HCT116 (cell line): ENCODE data around the gene SDK1.

ENCODE experiments used
- CEBPB ChIP-seq: IDR thresholded peaks from 2 replicates; pipeline ENCODE4 v1.6.1; 2012; ENCODE audit warnings: low read depth
- EGR1 ChIP-seq: IDR thresholded peaks from 2 replicates; pipeline ENCODE4 v1.6.1; 2012; ENCODE audit warnings: low read depth
- EZH2 ChIP-seq: fragments of 200-600 bp; sonication (generic); IDR thresholded peaks from 2 replicates; pipeline ENCODE4 v1.6.1; 2017; ENCODE audit warnings: antibody characterized with exemption, mixed run types
- EZH2phosphoT487 ChIP-seq: fragments of 200-600 bp; IDR thresholded peaks from 2 replicates; pipeline ENCODE4 v1.6.1; 2018; ENCODE audit warnings: antibody characterized with exemption, borderline replicate concordance
- JUND ChIP-seq: IDR thresholded peaks from 2 replicates; pipeline ENCODE4 v1.6.1; 2012
- POLR2A ChIP-seq: IDR thresholded peaks from 2 replicates; pipeline ENCODE4 v1.7.0; 2011; ENCODE audit warnings: borderline replicate concordance; ENCODE audit not compliant: insufficient read depth, insufficient read length; ENCODE audit errors: extremely low read depth
- POLR2AphosphoS5 ChIP-seq: IDR thresholded peaks from 2 replicates; pipeline ENCODE4 v1.6.1; 2011; ENCODE audit warnings: mild to moderate bottlenecking, low read depth, low read length, moderate library complexity
- SIN3A ChIP-seq: IDR thresholded peaks from 2 replicates; pipeline ENCODE4 v1.6.1; 2012; ENCODE audit warnings: low read depth
- TCF7L2 ChIP-seq: IDR thresholded peaks from 2 replicates; pipeline ENCODE4 v1.7.0; 2011; ENCODE audit warnings: borderline replicate concordance, inconsistent platforms; ENCODE audit not compliant: insufficient read depth, insufficient read length; ENCODE audit errors: extremely low read depth
- ZFX ChIP-seq: fragments of 450-650 bp; IDR thresholded peaks from 2 replicates; pipeline ENCODE4 v1.6.1; 2017
- ZNF274 ChIP-seq: fragments of 200-500 bp; sonication (Bioruptor generic); IDR thresholded peaks from 2 replicates; pipeline ENCODE4 v1.6.1; 2014; ENCODE audit warnings: mild to moderate bottlenecking, low read depth, low read length, inconsistent platforms
- TF ChIP-seq, protein P1 (sequence below), 3 experiments: fragments of 200-600 bp in 1 of 3; sonication (generic) in 1 of 3; IDR thresholded peaks in 2 of 3; conservative IDR thresholded peaks in 1 of 3; 2 replicates each; pipeline ENCODE4 v1.5.1; 2012 to 2017; ENCODE audit warnings: low read depth in 2 of 3, low read length in 2 of 3, antibody characterized with exemption in 1 of 3, borderline replicate concordance in 1 of 3, control low read depth in 1 of 3, mild to moderate bottlenecking in 1 of 3, mixed read lengths in 1 of 3, mixed run types in 1 of 3, moderate library complexity in 1 of 3; ENCODE audit not compliant: insufficient read depth in 1 of 3
- TF ChIP-seq, protein P2 (sequence below): IDR thresholded peaks from 2 replicates; pipeline ENCODE4 v1.6.1; 2012
- TF ChIP-seq, protein P3 (sequence below): IDR thresholded peaks from 2 replicates; pipeline ENCODE4 v1.6.1; 2012; ENCODE audit warnings: low read depth

DNA sequence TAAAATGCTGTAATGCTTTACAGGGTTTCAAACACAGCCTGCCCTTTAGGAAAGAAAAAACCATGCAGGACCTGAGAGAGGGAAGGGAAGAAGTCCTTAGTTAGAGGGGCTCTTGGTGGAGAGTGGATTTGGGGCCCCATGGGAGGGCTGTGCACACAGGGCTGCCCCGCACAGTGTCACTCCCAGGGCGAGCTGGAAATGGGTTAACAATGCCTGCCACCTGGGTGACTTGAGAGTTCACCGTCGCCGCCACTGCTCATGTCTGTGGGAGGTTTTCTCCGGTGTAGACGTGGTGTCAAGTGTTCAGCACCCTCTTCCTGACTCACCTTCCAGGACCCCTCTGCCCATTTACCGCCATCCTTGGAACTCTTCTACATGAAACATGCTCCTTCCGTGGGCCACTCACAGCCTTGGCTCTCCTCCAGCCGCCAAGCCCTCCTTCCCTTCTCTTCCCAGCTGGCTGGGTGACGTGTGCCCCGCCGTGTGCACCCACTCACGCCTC, 686.4 kb downstream of the SDK1 start:
- TF ChIP-seq, protein P1, sequence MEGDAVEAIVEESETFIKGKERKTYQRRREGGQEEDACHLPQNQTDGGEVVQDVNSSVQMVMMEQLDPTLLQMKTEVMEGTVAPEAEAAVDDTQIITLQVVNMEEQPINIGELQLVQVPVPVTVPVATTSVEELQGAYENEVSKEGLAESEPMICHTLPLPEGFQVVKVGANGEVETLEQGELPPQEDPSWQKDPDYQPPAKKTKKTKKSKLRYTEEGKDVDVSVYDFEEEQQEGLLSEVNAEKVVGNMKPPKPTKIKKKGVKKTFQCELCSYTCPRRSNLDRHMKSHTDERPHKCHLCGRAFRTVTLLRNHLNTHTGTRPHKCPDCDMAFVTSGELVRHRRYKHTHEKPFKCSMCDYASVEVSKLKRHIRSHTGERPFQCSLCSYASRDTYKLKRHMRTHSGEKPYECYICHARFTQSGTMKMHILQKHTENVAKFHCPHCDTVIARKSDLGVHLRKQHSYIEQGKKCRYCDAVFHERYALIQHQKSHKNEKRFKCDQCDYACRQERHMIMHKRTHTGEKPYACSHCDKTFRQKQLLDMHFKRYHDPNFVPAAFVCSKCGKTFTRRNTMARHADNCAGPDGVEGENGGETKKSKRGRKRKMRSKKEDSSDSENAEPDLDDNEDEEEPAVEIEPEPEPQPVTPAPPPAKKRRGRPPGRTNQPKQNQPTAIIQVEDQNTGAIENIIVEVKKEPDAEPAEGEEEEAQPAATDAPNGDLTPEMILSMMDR (IDR thresholded peaks at IDR 0.05 in 2 of 3, conservative IDR thresholded peaks at IDR 0.05 in 1 of 3; ENCODE audit: borderline replicate concordance in 1 of 3, insufficient read depth in 1 of 3, low read depth in 2 of 3, low read length in 2 of 3) = no peak
- TF ChIP-seq ZFX = no peak
- TF ChIP-seq, protein P2, sequence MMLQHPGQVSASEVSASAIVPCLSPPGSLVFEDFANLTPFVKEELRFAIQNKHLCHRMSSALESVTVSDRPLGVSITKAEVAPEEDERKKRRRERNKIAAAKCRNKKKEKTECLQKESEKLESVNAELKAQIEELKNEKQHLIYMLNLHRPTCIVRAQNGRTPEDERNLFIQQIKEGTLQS = no peak
- no peak for TF ChIP-seq TCF7L2
- no peak for TF ChIP-seq CEBPB
- TF ChIP-seq POLR2AphosphoS5 = no peak
- TF ChIP-seq EZH2 = no peak
- TF ChIP-seq POLR2A = no peak
- no peak for TF ChIP-seq EGR1
- TF ChIP-seq, protein P3, sequence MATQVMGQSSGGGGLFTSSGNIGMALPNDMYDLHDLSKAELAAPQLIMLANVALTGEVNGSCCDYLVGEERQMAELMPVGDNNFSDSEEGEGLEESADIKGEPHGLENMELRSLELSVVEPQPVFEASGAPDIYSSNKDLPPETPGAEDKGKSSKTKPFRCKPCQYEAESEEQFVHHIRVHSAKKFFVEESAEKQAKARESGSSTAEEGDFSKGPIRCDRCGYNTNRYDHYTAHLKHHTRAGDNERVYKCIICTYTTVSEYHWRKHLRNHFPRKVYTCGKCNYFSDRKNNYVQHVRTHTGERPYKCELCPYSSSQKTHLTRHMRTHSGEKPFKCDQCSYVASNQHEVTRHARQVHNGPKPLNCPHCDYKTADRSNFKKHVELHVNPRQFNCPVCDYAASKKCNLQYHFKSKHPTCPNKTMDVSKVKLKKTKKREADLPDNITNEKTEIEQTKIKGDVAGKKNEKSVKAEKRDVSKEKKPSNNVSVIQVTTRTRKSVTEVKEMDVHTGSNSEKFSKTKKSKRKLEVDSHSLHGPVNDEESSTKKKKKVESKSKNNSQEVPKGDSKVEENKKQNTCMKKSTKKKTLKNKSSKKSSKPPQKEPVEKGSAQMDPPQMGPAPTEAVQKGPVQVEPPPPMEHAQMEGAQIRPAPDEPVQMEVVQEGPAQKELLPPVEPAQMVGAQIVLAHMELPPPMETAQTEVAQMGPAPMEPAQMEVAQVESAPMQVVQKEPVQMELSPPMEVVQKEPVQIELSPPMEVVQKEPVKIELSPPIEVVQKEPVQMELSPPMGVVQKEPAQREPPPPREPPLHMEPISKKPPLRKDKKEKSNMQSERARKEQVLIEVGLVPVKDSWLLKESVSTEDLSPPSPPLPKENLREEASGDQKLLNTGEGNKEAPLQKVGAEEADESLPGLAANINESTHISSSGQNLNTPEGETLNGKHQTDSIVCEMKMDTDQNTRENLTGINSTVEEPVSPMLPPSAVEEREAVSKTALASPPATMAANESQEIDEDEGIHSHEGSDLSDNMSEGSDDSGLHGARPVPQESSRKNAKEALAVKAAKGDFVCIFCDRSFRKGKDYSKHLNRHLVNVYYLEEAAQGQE = no peak
- TF ChIP-seq JUND = no peak
- TF ChIP-seq ZNF274 = no peak
- no peak for TF ChIP-seq SIN3A
- TF ChIP-seq EZH2phosphoT487 = no peak
